HepG2 (cell line): Measurements from ENCODE around the gene TBC1D1. TPM values are rescaled to one million over a fixed set of nuclear protein-coding genes. Genes with fewer than 3 reads are reported as not detected.

Experiments used
- ATAC-seq: fragments of 200-7000 bp; cut with Tn5 transposase; 3 replicates; pipeline ENCODE4 v1.9.1; 2020; ENCODE audit warnings: mild to moderate bottlenecking, moderate library complexity
- BruUV-seq: library from RNA; stranded (reverse); fragments of 400-500 nt; replicated peaks from 2 replicates; lab custom pipeline; 2021; lab: Mats Ljungman, UMichigan
- CTCF ChIA-PET: fragments of 300-600 bp; formaldehyde crosslinking; extraction: SDS; loops from one replicate; lab custom pipeline; 2021; ENCODE audit warnings: low total read pairs, inconsistent platforms, low intra/inter-chr PET ratio; lab: Yijun Ruan, JAX
- POLR2A ChIA-PET: fragments of 350-600 bp; sonication (Branson Sonifier 250); formaldehyde crosslinking; loops from one replicate; lab custom pipeline; 2020; ENCODE audit warnings: antibody characterized with exemption, inconsistent platforms; lab: Yijun Ruan, JAX
- DNase-seq: peaks from one replicate; pipeline ENCODE4 v3.0.0-alpha.2; 2015; ENCODE audit warnings: low spot score
- FAIRE-seq: peaks from 3 replicates; lab custom pipeline; 2011; peaks lifted over from hg19 to GRCh38; lab: Jason Lieb, UNC
- H2AFZ ChIP-seq: one replicate; pipeline ENCODE4 v1.6.1; 2011; ENCODE audit warnings: low read length, inconsistent platforms
- H3K27ac ChIP-seq: fragments of 300-600 bp; 3 replicates; pipeline ENCODE4 v1.8.0; 2011; ENCODE audit warnings: mixed run types, mild to moderate bottlenecking, mixed read lengths, low read length, inconsistent platforms; ENCODE audit not compliant: insufficient read depth; ENCODE audit errors: extremely low read length
- H3K27me3 ChIP-seq, 2 experiments: fragments of 200-600 bp in 1 of 2; 2 replicates in 1 of 2; 3 replicates in 1 of 2; pipeline versions ENCODE4 v1.6.0 to v1.8.0; 2011; ENCODE audit warnings: low read length in 2 of 2, mild to moderate bottlenecking in 2 of 2, moderate library complexity in 2 of 2, inconsistent platforms in 1 of 2; ENCODE audit not compliant: insufficient read depth in 2 of 2, control insufficient read depth in 1 of 2
- H3K36me3 ChIP-seq, 2 experiments: fragments of 200-600 bp in 1 of 2; replicated peaks in 1 of 2; 2 replicates in 1 of 2; 3 replicates in 1 of 2; pipeline versions ENCODE4 v1.5.1 to v1.8.0; 2011; ENCODE audit warnings: low read length in 2 of 2, inconsistent platforms in 1 of 2; ENCODE audit not compliant: insufficient read depth in 2 of 2, control insufficient read depth in 1 of 2
- H3K4me1 ChIP-seq: 2 replicates; pipeline ENCODE4 v1.5.1; 2012; ENCODE audit warnings: low read length, inconsistent platforms; ENCODE audit not compliant: insufficient read depth
- H3K4me2 ChIP-seq: 2 replicates; pipeline ENCODE4 v1.6.0; 2011; ENCODE audit warnings: low read depth, low read length, inconsistent platforms
- H3K4me3 ChIP-seq, 3 experiments: fragments of 200-600 bp in 1 of 3; sonication (generic), shearing (Covaris generic) in 1 of 3; replicated peaks in 1 of 3; 2 replicates each; pipeline ENCODE4 v1.5.1; 2011 to 2016; ENCODE audit warnings: low read length in 3 of 3, inconsistent platforms in 2 of 3, low read depth in 2 of 3, mild to moderate bottlenecking in 2 of 3, control low read depth in 1 of 3, mixed read lengths in 1 of 3; ENCODE audit not compliant: insufficient read depth in 1 of 3
- H3K79me2 ChIP-seq: one replicate; pipeline ENCODE4 v1.6.1; 2011; ENCODE audit warnings: low read length, inconsistent platforms; ENCODE audit not compliant: insufficient read depth
- H3K9ac ChIP-seq: 2 replicates; pipeline ENCODE4 v1.6.0; 2011; ENCODE audit warnings: mild to moderate bottlenecking, low read depth, low read length, inconsistent platforms; ENCODE audit not compliant: insufficient read depth
- H3K9me3 ChIP-seq: 2 replicates; pipeline ENCODE4 v1.5.1; 2012; ENCODE audit warnings: mild to moderate bottlenecking, low read length
- H4K20me1 ChIP-seq: 2 replicates; pipeline ENCODE4 v1.6.0; 2011; ENCODE audit warnings: inconsistent platforms, mild to moderate bottlenecking, low read length, moderate library complexity; ENCODE audit not compliant: insufficient read depth
- CEBPB ChIP-seq: IDR thresholded peaks from 2 replicates; pipeline ENCODE4 v1.6.1; 2011; ENCODE audit warnings: low read depth, low read length, improper control_type of control experiment, borderline replicate concordance
- IRX3 ChIP-seq: sonication (generic); formaldehyde crosslinking; IDR thresholded peaks from 2 replicates; pipeline ENCODE4 v1.8.1; 2023; ENCODE audit warnings: mild to moderate bottlenecking, low read depth, missing genetic modification reagents, borderline replicate concordance
- PAX8 ChIP-seq: sonication (generic); formaldehyde crosslinking; IDR thresholded peaks from 2 replicates; pipeline ENCODE4 v1.8.0; 2022; ENCODE audit warnings: mild to moderate bottlenecking, missing genetic modification reagents, borderline replicate concordance
- ZNF569 ChIP-seq: sonication (generic); formaldehyde crosslinking; IDR thresholded peaks from 2 replicates; pipeline ENCODE4 v1.5.0; 2020; ENCODE audit warnings: mild to moderate bottlenecking, missing genetic modification reagents, moderate library complexity, borderline replicate concordance
- WGBS: methylation state at CpG from one replicate; pipeline ENCODE4 v1.1.6; 2017; ENCODE audit warnings: low lambda C conversion rate; 5-methylcytosine and 5-hydroxymethylcytosine counted together
- in situ Hi-C: cut with HindIII; loops from 2 replicates; pipeline ENCODE4 v1.10.0; 2017; ENCODE audit warnings: low pct_unique_long_range_greater_than_20kb; ENCODE audit not compliant: extremely low pct_ligation_motif_present
- intact Hi-C: fragments of 100-400 bp; cut with micrococcal nuclease; formaldehyde crosslinking; loops from one replicate; pipeline ENCODE4 v1.10.0; 2022; ENCODE audit not compliant: unreplicated experiment
- polyA plus RNA-seq, 8 experiments: library from polyadenylated mRNA; depleted of rRNA in 3 of 8; stranded (reverse) in 7 of 8; unstranded in 1 of 8; fragments of >200 nt; fragmentation: Illumina TruSeq in 4 of 8; extraction: Trizol in 4 of 8; gene quantifications; 2 replicates each; pipeline versions ENCODE4 v1.2.1 to v1.2.3, GENCODE V29; 2011 to 2016; ENCODE audit warnings: low read depth in 4 of 8, missing spikeins in 1 of 8, mixed read lengths in 1 of 8; ENCODE audit not compliant: insufficient read depth in 1 of 8
- total RNA-seq, 5 experiments: library from RNA; depleted of rRNA; stranded (reverse); fragments of >200 nt; fragmentation: Illumina TruSeq; extraction: Trizol; gene quantifications; 2 replicates each; pipeline ENCODE4 v1.2.3, GENCODE V29; 2016; ENCODE audit warnings: low read depth in 1 of 5

The TBC1D1 gene
- total and polyA plus RNA-seq, 2 of the 13 experiments (the other 11 are each of a cell fraction or from before 2014, with no cell fraction given), result 37.3 to 62.8 TPM

GRCh38 chr4:37858112-37858511, 32.8 kb upstream of the TBC1D1 start:
- Histone ChIP-seq H3K9ac (no peak overlapping the region), H3K4me3 (no peak overlapping the region), H3K27me3 (no peaks in the 10 kb centered on the region), H3K9me3 (no peaks in the 10 kb centered on the region), H3K4me2 (no peak overlapping the region), H3K4me1 (no peaks in the 10 kb centered on the region), H2AFZ (no peak overlapping the region), H3K27ac (no peak overlapping the region), H4K20me1 (no peaks in the 10 kb centered on the region), H3K79me2 (no peaks in the 10 kb centered on the region), H3K36me3 (peaks cover 3 to 26% of the 10 kb centered on the region in 2 experiments; a peak in 4 of 5 replicates)
- CTCF ChIA-PET, result no interaction called here
- ATAC-seq, result no peak
- intact Hi-C loops (no loop called here), in situ Hi-C loops (no loop called here)
- WGBS, result 74% methylated on average over 4 of the region's 4 CpGs
- FAIRE-seq, result no peak
- no peak for TF ChIP-seq PAX8 (CRISPR knock-in tag)
- no peak for TF ChIP-seq IRX3 (CRISPR knock-in tag)
- no peak for DNase-seq
- POLR2A ChIA-PET, result no interaction called here
- BruUV-seq, result no TSS peak

- in situ Hi-C loops (no loop called here), intact Hi-C loops (no loop called here)
- Histone ChIP-seq H3K4me1 (no peaks in the 10 kb centered on the region), H3K4me3 (no peak overlapping the region), H2AFZ (no peak overlapping the region), H4K20me1 (no peaks in the 10 kb centered on the region), H3K27me3 (no peaks in the 10 kb centered on the region), H3K36me3 (peaks cover 2 to 23% of the 10 kb centered on the region in 2 experiments; a peak in 4 of 5 replicates)
- FAIRE-seq (no peak), ATAC-seq (no peak), DNase-seq (no peak)
- CTCF ChIA-PET, result no interaction called here
- TF ChIP-seq ZNF569 (no peak), CEBPB (0 out of 2 replicates have a peak, but pooled peaks have one; percentile 0)
- TF ChIP-seq, all 625 proteins: peak for 1
- H3K9ac ChIP-seq, result no peak overlapping the region
- H3K79me2 ChIP-seq, result no peaks in the 10 kb centered on the region
- BruUV-seq, result no TSS peak
- no peak overlapping the region for H3K4me2 ChIP-seq
- H3K27ac ChIP-seq, result no peak overlapping the region
- POLR2A ChIA-PET, result no interaction called here
- no peaks in the 10 kb centered on the region for H3K9me3 ChIP-seq
These were observed 32.0 kb upstream of the TBC1D1 start for GRCh38 chr4:37858872-37859271.
